Upper lobe of left lung (tissue), 6 donors: ENCODE data around the gene PRMT3. TPM values are rescaled to one million over a fixed set of nuclear protein-coding genes. Genes with fewer than 3 reads are reported as not detected.
"Not testable (repeated sequence)": the region's sequence is repeated elsewhere in the genome, so short reads cannot be mapped to it uniquely, and the experiment has no call there.

Source experiments
- ATAC-seq, 2 donors: fragments of 200-7000 bp; cut with Tn5 transposase; one replicate each; pipeline ENCODE4 v1.9.1; 2022; ENCODE audit warnings: mild to moderate bottlenecking in 2 of 2, moderate library complexity in 2 of 2; ENCODE audit not compliant: low FRiP score in 2 of 2
- DNase-seq, 2 donors: peaks; one replicate each; pipeline ENCODE4 v3.0.0-alpha.2; 2019 to 2020
- H3K27ac ChIP-seq, 4 donors: fragments of 200-600 bp; sonication (generic); one replicate each; pipeline ENCODE4 v1.5.1; 2016 to 2019
- H3K27me3 ChIP-seq, 4 donors: fragments of 200-600 bp; sonication (generic); one replicate each; pipeline ENCODE4 v1.5.1; 2017 to 2019
- H3K36me3 ChIP-seq, 4 donors: fragments of 200-600 bp; sonication (generic); one replicate each; pipeline ENCODE4 v1.5.1; 2016 to 2019
- H3K4me1 ChIP-seq, 4 donors: fragments of 200-600 bp; sonication (generic); one replicate each; pipeline ENCODE4 v1.5.1; 2018 to 2019
- H3K4me3 ChIP-seq, 4 donors: fragments of 200-600 bp; sonication (generic); one replicate each; pipeline ENCODE4 v1.5.1; 2017 to 2019; ENCODE audit warnings: mild to moderate bottlenecking in 2 of 4, moderate library complexity in 1 of 4
- H3K9me3 ChIP-seq, 4 donors: fragments of 200-600 bp; sonication (generic); one replicate each; pipeline ENCODE4 v1.5.1; 2018 to 2019
- EP300 ChIP-seq, 4 donors: sonication (generic); formaldehyde crosslinking; IDR thresholded peaks; one replicate each; pipeline ENCODE4 v1.5.1; 2017; ENCODE audit warnings: antibody characterized with exemption in 4 of 4, control low read depth in 2 of 4
- POLR2A ChIP-seq, 4 donors: fragments of 450-650 bp; IDR thresholded peaks; one replicate each; pipeline ENCODE4 v1.5.1; 2016 to 2017; ENCODE audit warnings: antibody characterized with exemption in 4 of 4, mild to moderate bottlenecking in 2 of 4
- POLR2AphosphoS5 ChIP-seq, 2 donors: sonication (generic); formaldehyde crosslinking; IDR thresholded peaks; one replicate each; pipeline ENCODE4 v1.5.1; 2017; ENCODE audit warnings: antibody characterized with exemption in 2 of 2
- WGBS, 2 donors: methylation state at CpG; one replicate each; pipeline ENCODE4 v1.1.5; 2017 to 2018; 5-methylcytosine and 5-hydroxymethylcytosine counted together
- total RNA-seq, 6 donors: library from RNA; depleted of rRNA in 4 of 6; stranded (reverse); fragments of >200 nt in 4 of 6; gene quantifications; one replicate each; pipeline versions ENCODE4 v1.1.0 to v1.2.1, GENCODE V29; 2016 to 2021
- TF ChIP-seq, protein P1 (sequence below), 6 experiments: fragments of 450-650 bp in 4 of 6; fragments of 200-600 bp in 2 of 6; sonication (generic) in 2 of 6; IDR thresholded peaks; one replicate each; pipeline ENCODE4 v1.5.1; 2016 to 2019; ENCODE audit warnings: antibody characterized with exemption in 6 of 6
- donor health status: DM: no; HTN: no; CAD: no; lungs with moderate emphysema.
- donor health status: DM: no; HTN: yes; CAD: no; lungs with severe emphysema.

Gene PRMT3
- total RNA-seq, 6 donors from 2014 or later = 7.6 to 31.4 (median 13.1) TPM

DNA sequence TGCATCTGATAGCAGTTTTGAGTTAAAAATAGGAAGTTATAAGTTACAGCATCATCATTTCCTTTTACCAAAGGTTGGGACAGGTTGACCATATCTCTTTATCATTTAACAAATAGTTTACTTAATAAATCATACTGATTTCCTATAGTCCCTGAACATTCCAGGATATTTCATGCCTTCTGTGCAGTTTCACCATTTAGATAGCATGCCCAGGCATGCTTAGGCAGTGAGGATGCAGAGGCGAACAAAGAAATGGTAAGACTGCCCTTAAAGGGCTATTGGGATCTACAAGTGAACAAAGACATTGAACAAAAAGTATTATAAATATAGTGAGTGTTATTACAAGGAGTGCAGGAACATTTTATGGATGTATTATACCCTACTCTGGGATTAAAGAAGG lies 96.4 kb downstream of the PRMT3 start:
- no peaks in the 10 kb centered on the region for H3K9me3 ChIP-seq
- H3K27me3 ChIP-seq = no peaks in the 10 kb centered on the region
- ATAC-seq (no peak), DNase-seq (no peak)
- no peak overlapping the region for H3K27ac ChIP-seq
- TF ChIP-seq EP300 (IDR thresholded peaks at IDR 0.05) (no peak), POLR2AphosphoS5 (IDR thresholded peaks at IDR 0.05) (no peak), POLR2A (IDR thresholded peaks at IDR 0.05) (no peak)
- TF ChIP-seq, protein P1, sequence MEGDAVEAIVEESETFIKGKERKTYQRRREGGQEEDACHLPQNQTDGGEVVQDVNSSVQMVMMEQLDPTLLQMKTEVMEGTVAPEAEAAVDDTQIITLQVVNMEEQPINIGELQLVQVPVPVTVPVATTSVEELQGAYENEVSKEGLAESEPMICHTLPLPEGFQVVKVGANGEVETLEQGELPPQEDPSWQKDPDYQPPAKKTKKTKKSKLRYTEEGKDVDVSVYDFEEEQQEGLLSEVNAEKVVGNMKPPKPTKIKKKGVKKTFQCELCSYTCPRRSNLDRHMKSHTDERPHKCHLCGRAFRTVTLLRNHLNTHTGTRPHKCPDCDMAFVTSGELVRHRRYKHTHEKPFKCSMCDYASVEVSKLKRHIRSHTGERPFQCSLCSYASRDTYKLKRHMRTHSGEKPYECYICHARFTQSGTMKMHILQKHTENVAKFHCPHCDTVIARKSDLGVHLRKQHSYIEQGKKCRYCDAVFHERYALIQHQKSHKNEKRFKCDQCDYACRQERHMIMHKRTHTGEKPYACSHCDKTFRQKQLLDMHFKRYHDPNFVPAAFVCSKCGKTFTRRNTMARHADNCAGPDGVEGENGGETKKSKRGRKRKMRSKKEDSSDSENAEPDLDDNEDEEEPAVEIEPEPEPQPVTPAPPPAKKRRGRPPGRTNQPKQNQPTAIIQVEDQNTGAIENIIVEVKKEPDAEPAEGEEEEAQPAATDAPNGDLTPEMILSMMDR (IDR thresholded peaks at IDR 0.05) = no peak
- no peak overlapping the region for H3K4me3 ChIP-seq
- no peaks in the 10 kb centered on the region for H3K4me1 ChIP-seq
- WGBS, 2 donors = 100% methylated on average over 1 of the region's 1 CpG
- H3K36me3 ChIP-seq = peaks cover 0 to 3% (median 0%) of the 10 kb centered on the region in 4 donors

DNA sequence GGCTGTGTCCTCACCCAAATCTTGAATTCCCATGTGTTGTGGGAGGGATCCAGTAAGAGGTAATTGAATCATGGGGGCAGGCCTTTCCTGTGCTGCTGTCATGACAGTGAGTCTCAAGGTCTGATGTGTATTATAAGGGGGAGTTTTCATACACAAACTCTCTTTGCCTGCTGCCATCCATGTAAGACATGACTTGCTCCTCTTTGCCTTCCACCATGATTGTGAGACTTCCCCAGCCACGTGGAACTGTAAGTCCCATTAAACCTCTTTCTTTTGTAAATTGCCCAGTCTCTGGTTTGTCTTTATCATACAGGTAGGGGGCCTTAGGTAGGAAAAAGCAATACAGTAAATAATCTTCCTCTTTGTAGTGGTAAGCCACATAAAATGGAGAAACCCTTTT lies 96.9 kb downstream of the PRMT3 start:
- H3K27me3 ChIP-seq, DNase-seq, H3K4me1 ChIP-seq, H3K27ac ChIP-seq, ATAC-seq, H3K4me3 ChIP-seq, H3K36me3 ChIP-seq, H3K9me3 ChIP-seq: not testable (repeated sequence)
- 82 to 94% methylated on average over 1 of the region's 1 CpG for WGBS, 2 donors

DNA sequence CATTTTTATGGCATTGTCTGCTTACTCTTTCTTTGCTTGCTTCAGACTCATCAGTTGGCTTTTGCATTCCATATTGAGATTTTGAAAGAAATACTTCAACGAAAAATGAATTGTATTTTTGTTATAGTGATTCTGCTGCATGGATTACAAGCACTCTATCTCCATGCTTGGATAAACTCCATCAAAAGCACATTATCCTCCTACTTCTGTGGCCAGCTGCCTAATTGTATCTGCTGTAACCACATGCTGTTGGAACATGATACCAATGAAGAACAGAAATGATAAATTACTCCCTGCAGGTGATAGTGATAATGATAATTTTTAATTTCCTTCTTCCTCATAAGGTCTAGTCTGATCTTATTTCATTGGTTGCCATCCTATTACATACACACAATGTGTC lies 100.8 kb downstream of the PRMT3 start:
- H3K27ac ChIP-seq = no peak overlapping the region
- no peak for TF ChIP-seq EP300 (IDR thresholded peaks at IDR 0.05)
- TF ChIP-seq, protein P1 (IDR thresholded peaks at IDR 0.05) = no peak
- no peak for TF ChIP-seq POLR2AphosphoS5 (IDR thresholded peaks at IDR 0.05)
- TF ChIP-seq POLR2A (IDR thresholded peaks at IDR 0.05) = no peak
- DNase-seq (no peak), ATAC-seq (no peak)
- H3K4me1 ChIP-seq = no peaks in the 10 kb centered on the region
- peaks cover 0 to 3% (median 0%) of the 10 kb centered on the region in 4 donors for H3K36me3 ChIP-seq
- 83 to 93% methylated on average over 1 of the region's 1 CpG for WGBS, 2 donors
- H3K4me3 ChIP-seq = no peak overlapping the region
- no peaks in the 10 kb centered on the region for H3K9me3 ChIP-seq
- no peaks in the 10 kb centered on the region for H3K27me3 ChIP-seq

DNA sequence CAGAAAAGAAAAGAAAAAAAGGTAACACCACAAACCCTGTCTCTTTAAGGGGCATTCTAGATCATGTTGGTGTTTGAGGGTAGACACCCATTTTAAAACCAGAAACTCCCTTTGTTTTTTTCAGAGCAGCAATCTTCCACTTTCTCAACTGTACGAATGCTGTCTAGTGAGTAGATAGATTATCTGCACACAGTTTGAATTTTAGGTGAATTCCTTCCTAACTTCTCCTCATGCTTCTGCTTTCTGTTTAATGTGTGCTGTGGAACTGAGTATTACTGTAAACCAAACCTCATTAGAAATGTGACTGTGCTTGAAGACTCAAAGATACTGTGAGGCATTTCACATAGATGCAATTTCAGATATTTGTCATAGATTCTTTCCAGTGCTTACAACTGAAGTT lies 102.4 kb downstream of the PRMT3 start:
- Histone ChIP-seq H3K36me3 (peaks cover 0 to 11% (median 0%) of the 10 kb centered on the region in 4 donors), H3K27ac (no peak overlapping the region), H3K27me3 (no peaks in the 10 kb centered on the region), H3K4me3 (no peak overlapping the region), H3K9me3 (no peaks in the 10 kb centered on the region), H3K4me1 (no peaks in the 10 kb centered on the region)
- WGBS, 2 donors = 81 to 87% methylated on average over 1 of the region's 1 CpG
- no peak for ATAC-seq
- TF ChIP-seq POLR2AphosphoS5 (IDR thresholded peaks at IDR 0.05) = no peak
- TF ChIP-seq EP300 (IDR thresholded peaks at IDR 0.05) = no peak
- no peak for TF ChIP-seq POLR2A (IDR thresholded peaks at IDR 0.05)
- TF ChIP-seq, protein P1 (IDR thresholded peaks at IDR 0.05) = no peak
- DNase-seq = no peak

DNA sequence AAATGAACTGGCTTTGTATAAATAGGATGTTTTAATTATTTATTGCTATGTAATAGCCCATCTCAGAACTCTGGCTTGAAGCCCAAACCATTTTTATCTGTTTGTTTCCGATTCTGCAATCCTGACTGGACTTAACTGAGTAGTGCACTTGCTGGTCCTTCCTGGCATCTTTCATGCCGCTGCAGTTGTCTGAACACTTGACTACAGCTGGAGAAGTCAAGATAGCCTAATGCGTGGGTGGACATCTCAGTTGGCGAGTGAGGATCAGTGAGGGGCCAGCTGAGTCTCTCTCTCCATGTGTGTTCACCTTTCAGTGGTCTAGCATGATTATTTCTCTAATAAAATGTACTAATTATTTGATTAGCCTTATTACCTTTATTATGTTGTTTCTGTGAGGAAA lies 105.8 kb downstream of the PRMT3 start:
- no peaks in the 10 kb centered on the region for H3K27me3 ChIP-seq
- 78 to 85% methylated on average over 4 of the region's 4 CpGs for WGBS, 2 donors
- no peak for ATAC-seq
- peaks cover 0 to 25% (median 0%) of the 10 kb centered on the region in 4 donors for H3K36me3 ChIP-seq
- no peaks in the 10 kb centered on the region for H3K4me1 ChIP-seq
- no peak overlapping the region for H3K27ac ChIP-seq
- H3K4me3 ChIP-seq = no peak overlapping the region
- no peaks in the 10 kb centered on the region for H3K9me3 ChIP-seq
- DNase-seq = no peak
- TF ChIP-seq POLR2A (IDR thresholded peaks at IDR 0.05) (no peak), EP300 (IDR thresholded peaks at IDR 0.05) (no peak), POLR2AphosphoS5 (IDR thresholded peaks at IDR 0.05) (no peak)
- TF ChIP-seq, protein P1 (IDR thresholded peaks at IDR 0.05) = no peak
